Measurements from ENCODE around the gene LHX6. TPM values are rescaled to one million over a fixed set of nuclear protein-coding genes. Genes with fewer than 3 reads are reported as not detected.

The LHX6 gene
- total and polyA plus RNA-seq, 2 of the 4 experiments (the other 2 are of a cell fraction) = under 0.01 to 0.05 TPM

GRCh38 chr9:122192914-122193525, 35.7 kb downstream of the LHX6 start:
- H4K91ac ChIP-seq (ENCODE audit: insufficient read depth, low read depth, low read length) = no peak overlapping the region
- no peak overlapping the region for H3K18ac ChIP-seq (ENCODE audit: low read depth, low read length)
- dilution Hi-C loops (cut with HindIII; ENCODE audit: low sequenced_read_pairs, unreplicated experiment) (no loop called here), in situ Hi-C loops (cut with MboI; ENCODE audit: low sequenced_read_pairs) (no loop called here), intact Hi-C loops (cut with micrococcal nuclease) (no loop called here)
- ATAC-seq (ENCODE audit: low read depth) (no peak), DNase-seq (no peak)
- no peak overlapping the region for H2AK5ac ChIP-seq (ENCODE audit: low read depth, low read length)
- 100% methylated on average over 2 of the region's 16 CpGs; no CpG with 5 or more reads in 1 of the 2 experiments for WGBS, 2 experiments (ENCODE audit: extremely low coverage in 2 of 2, insufficient read length in 1 of 2)
- no peak overlapping the region for H2AFZ ChIP-seq (replicated peaks; ENCODE audit: low read length, poor library complexity)
- no peaks in the 10 kb centered on the region for H3K9me3 ChIP-seq (ENCODE audit: control insufficient read depth, insufficient read depth, low read length)
- H3K27me3 ChIP-seq (ENCODE audit: control insufficient read depth, insufficient read depth, low read length) = peaks cover 38% of the 10 kb centered on the region
- H4K5ac ChIP-seq (ENCODE audit: low read depth, low read length) = no peak overlapping the region
- H2BK20ac ChIP-seq (ENCODE audit: low read depth, low read length) = no peak overlapping the region
- BruUV-seq (replicated peaks) = no TSS peak
- TF ChIP-seq ELK1 (IDR thresholded peaks at IDR 0.05; ENCODE audit: borderline replicate concordance, low read depth, low read length) (no peak), RFX5 (IDR thresholded peaks at IDR 0.05; ENCODE audit: low read depth, low read length) (no peak), FOS (IDR thresholded peaks at IDR 0.05; ENCODE audit: low read depth, low read length) (no peak), CEBPB (IDR thresholded peaks at IDR 0.05; ENCODE audit: low read depth, low read length) (no peak), NFE2L2 (IDR thresholded peaks at IDR 0.05; ENCODE audit: low read depth, low read length) (no peak), CTCF (conservative IDR thresholded peaks at IDR 0.05; ENCODE audit: low read depth, low read length) (no peak), MAFK (IDR thresholded peaks at IDR 0.05; ENCODE audit: low read depth, low read length) (no peak), USF2 (IDR thresholded peaks at IDR 0.05; ENCODE audit: low read depth, low read length) (no peak), SMC3 (IDR thresholded peaks at IDR 0.05; ENCODE audit: low read depth, low read length) (no peak), RCOR1 (IDR thresholded peaks at IDR 0.05; ENCODE audit: insufficient replicate concordance, low read length) (no peak)
- ChIA-PET POLR2A (ENCODE audit: unreplicated experiment) (no interaction called here), CTCF (interaction anchor here (0.6 kb wide), 1 partner anchor 652 kb away, joined by 3 read pairs; no protein-coding TSS in a partner anchor)
- no peak overlapping the region for H3K4ac ChIP-seq (ENCODE audit: low read depth, low read length)
- no peaks in the 10 kb centered on the region for H3K4me1 ChIP-seq (ENCODE audit: control insufficient read depth, insufficient read depth, low read length)
- H3K9me1 ChIP-seq (ENCODE audit: insufficient read depth, low read length) = peaks cover 3% of the 10 kb centered on the region; the same call in 1 of the 2 replicates
- no peak overlapping the region for H3K27ac ChIP-seq (ENCODE audit: insufficient read depth, low read length)
- H3K4me2 ChIP-seq (ENCODE audit: low read depth, low read length) = no peak overlapping the region
- no peak overlapping the region for H2BK120ac ChIP-seq (ENCODE audit: low read depth, low read length)
- H3K36me3 ChIP-seq (ENCODE audit: control insufficient read depth, insufficient read depth, low read length) = no peaks in the 10 kb centered on the region
- no peak overlapping the region for H3K14ac ChIP-seq (replicated peaks; ENCODE audit: low read depth, low read length)
- no peak overlapping the region for H2BK15ac ChIP-seq (ENCODE audit: low read depth, low read length)
- no peak overlapping the region for H2AK9ac ChIP-seq (replicated peaks; ENCODE audit: low read depth, low read length, poor library complexity)
- no peak overlapping the region for H2BK5ac ChIP-seq (ENCODE audit: low read depth, low read length, poor library complexity, severe bottlenecking)
- H4K20me1 ChIP-seq (ENCODE audit: insufficient read depth, low read length) = no peaks in the 10 kb centered on the region
- no peak overlapping the region for H3K56ac ChIP-seq (ENCODE audit: extremely low read depth, insufficient read depth, low read length)
- no peak overlapping the region for H3K4me3 ChIP-seq (ENCODE audit: insufficient read depth, low read depth, low read length)
- H3K23ac ChIP-seq (ENCODE audit: low read depth, low read length) = no peak overlapping the region
- H3K79me1 ChIP-seq (ENCODE audit: low read depth in 1 of 2, low read length in 2 of 2) = no peaks in the 10 kb centered on the region
- no peak overlapping the region for H3K9ac ChIP-seq (ENCODE audit: low read depth, low read length)
- H4K8ac ChIP-seq (ENCODE audit: low read depth in 2 of 2, low read length in 2 of 2) = no peak overlapping the region
